BLaER1 treated with 17β-estradiol and CSF1 and Interleukin-3, amounts not matched to agents 10 nM and 100 nM (cell line): ENCODE results near the gene DAB1.
A peak's percentile ranks its signal among the peaks of the same experiment; 100 is the strongest.

Experiments used
- H3K27ac ChIP-seq, 11 experiments: shearing (Covaris generic); formaldehyde crosslinking; 2 replicates each; pipeline ENCODE4 v1.8.1; 2022
- H3K27me3 ChIP-seq, 11 experiments: shearing (Covaris generic); formaldehyde crosslinking; 2 replicates each; pipeline ENCODE4 v1.8.1; 2022
- H3K36me3 ChIP-seq, 11 experiments: shearing (Covaris generic); formaldehyde crosslinking; 2 replicates each; pipeline ENCODE4 v1.8.1; 2022
- H3K4me1 ChIP-seq, 10 experiments: shearing (Covaris generic); formaldehyde crosslinking; 2 replicates each; pipeline ENCODE4 v1.8.1; 2022
- H3K4me2 ChIP-seq, 11 experiments: shearing (Covaris generic); formaldehyde crosslinking; 2 replicates each; pipeline ENCODE4 v1.8.1; 2022
- H3K4me3 ChIP-seq, 10 experiments: shearing (Covaris generic); formaldehyde crosslinking; 2 replicates each; pipeline ENCODE4 v1.8.1; 2022
- H3K9ac ChIP-seq, 11 experiments: shearing (Covaris generic); formaldehyde crosslinking; 2 replicates each; pipeline ENCODE4 v1.8.1; 2022
- H3K9me3 ChIP-seq, 11 experiments: shearing (Covaris generic); formaldehyde crosslinking; replicated peaks in 1 of 11; 2 replicates each; pipeline ENCODE4 v1.8.1; 2022
- H4K20me1 ChIP-seq, 11 experiments: shearing (Covaris generic); formaldehyde crosslinking; 2 replicates each; pipeline ENCODE4 v1.8.1; 2022
- Cebpa-rat ChIP-seq, 11 experiments: shearing (Covaris generic); IDR thresholded peaks; 2 replicates each; pipeline ENCODE4 v1.8.1; 2022

The DAB1 gene

GRCh38 chr1:57270927-57271698 lies 152.7 kb downstream of the DAB1 start:
- TF ChIP-seq Cebpa-rat (IDR thresholded peaks at IDR 0.05): no peak
- Histone ChIP-seq H3K9me3 (peaks cover 0 to 6% (median 0%) of the 10 kb centered on the region in 11 experiments; a peak in 3 of 22 replicates), H4K20me1 (no peaks in the 10 kb centered on the region), H3K36me3 (no peaks in the 10 kb centered on the region), H3K4me2 (peak overlapping the region in 8 of 11 experiments; percentile 12 to 52 (median 42); a peak in 13 of 22 replicates), H3K4me1 (peaks cover 46 to 86% (median 60%) of the 10 kb centered on the region in 10 experiments), H3K27me3 (no peaks in the 10 kb centered on the region), H3K4me3 (no peak overlapping the region), H3K9ac (no peak overlapping the region), H3K27ac (peak overlapping the region in 6 of 11 experiments; percentile 13 to 31 (median 22); a peak in 3 of 22 replicates)

DNA sequence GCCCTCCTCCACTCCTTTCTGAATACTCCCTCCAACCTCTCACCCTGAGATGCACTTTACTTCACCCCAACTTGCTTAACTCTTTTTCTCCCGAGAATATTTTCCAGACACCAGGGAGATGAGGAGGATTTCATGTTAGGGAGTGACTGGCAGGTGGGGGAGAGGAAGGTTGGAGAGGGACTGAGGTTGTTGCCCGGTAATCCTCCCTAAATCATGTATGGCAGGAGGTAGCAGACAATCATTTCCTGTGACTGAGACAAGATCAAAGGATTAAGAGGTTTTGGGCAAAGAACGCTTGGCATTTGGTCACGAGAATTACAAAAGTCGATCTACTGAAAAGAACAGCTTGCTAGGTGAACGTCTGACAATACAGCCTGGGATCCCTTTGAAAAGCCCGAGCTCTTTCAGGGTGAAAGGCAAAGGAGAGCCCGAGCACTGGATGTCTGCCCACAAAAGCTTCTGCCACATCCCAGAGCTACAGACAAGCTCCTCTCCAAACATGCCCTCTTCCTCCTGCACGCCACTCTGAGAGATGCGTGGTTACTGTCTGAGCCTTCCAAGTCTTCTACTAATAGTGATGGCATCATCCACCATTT lies 154.1 kb downstream of the DAB1 start:
- H3K4me1 ChIP-seq: peaks cover 32 to 72% (median 50%) of the 10 kb centered on the region in 10 experiments
- H3K9me3 ChIP-seq: peaks cover 0 to 6% (median 0%) of the 10 kb centered on the region in 11 experiments; a peak in 3 of 22 replicates
- H3K27ac ChIP-seq: no peak overlapping the region
- no peak overlapping the region for H3K9ac ChIP-seq
- no peaks in the 10 kb centered on the region for H3K36me3 ChIP-seq
- peak overlapping the region in 9 of 11 experiments; percentile 10 to 49 (median 37); a peak in 14 of 22 replicates for H3K4me2 ChIP-seq
- no peaks in the 10 kb centered on the region for H3K27me3 ChIP-seq
- H4K20me1 ChIP-seq: no peaks in the 10 kb centered on the region
- no peak for TF ChIP-seq Cebpa-rat (IDR thresholded peaks at IDR 0.05)
- H3K4me3 ChIP-seq: no peak overlapping the region

DNA sequence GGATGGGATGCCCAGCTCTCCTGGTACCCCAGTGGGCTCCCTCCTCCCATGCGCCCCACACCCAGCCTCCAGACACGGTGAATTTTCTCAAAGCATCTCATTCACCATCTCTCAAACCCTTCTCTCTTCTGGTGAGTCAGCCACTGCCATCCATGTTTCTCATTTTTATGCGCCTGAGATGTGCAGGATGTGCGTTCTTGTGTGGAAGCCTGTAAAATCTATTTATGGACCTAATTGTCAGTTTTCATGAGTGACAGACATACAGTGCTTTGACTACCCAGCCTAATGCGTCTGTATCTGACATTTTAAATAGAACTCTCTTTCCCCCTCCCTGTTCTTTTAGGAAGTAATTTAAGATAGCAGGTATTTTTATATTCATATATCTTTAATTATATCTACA lies 158.8 kb downstream of the DAB1 start:
- no peak overlapping the region for H3K4me3 ChIP-seq
- H3K9me3 ChIP-seq: no peaks in the 10 kb centered on the region
- no peaks in the 10 kb centered on the region for H4K20me1 ChIP-seq
- peak overlapping the region in 2 of 11 experiments; percentile 17 to 18; a peak in 2 of 22 replicates for H3K4me2 ChIP-seq
- H3K36me3 ChIP-seq: no peaks in the 10 kb centered on the region
- no peak for TF ChIP-seq Cebpa-rat (IDR thresholded peaks at IDR 0.05)
- H3K27me3 ChIP-seq: no peaks in the 10 kb centered on the region
- H3K27ac ChIP-seq: no peak overlapping the region
- H3K9ac ChIP-seq: no peak overlapping the region
- peaks cover 14 to 31% (median 19%) of the 10 kb centered on the region in 10 experiments; a peak in 18 of 20 replicates for H3K4me1 ChIP-seq

DNA sequence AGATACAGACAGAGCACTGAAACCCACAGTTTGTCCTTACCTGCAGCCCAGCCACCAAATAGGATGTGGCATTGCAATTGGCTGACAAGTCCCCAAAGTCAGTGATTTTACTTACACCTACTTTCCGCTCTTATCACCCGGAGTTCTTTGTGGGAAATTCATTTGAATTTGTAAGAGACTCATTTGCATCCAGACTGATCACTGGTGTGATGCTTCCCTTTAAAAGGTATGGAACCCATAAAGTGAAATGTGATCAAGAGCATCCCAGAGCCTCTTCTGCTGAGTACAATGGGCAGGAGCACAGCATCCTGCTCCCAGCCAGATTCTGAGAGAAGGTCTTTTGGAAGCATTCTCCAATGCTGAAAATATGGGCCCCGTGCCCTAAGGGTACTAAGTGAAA lies 161.4 kb downstream of the DAB1 start:
- Histone ChIP-seq H3K9ac (no peak overlapping the region), H3K9me3 (peaks cover 0 to 4% (median 3%) of the 10 kb centered on the region in 11 experiments; a peak in 5 of 22 replicates), H3K4me3 (no peak overlapping the region), H3K36me3 (peaks cover 0 to 9% (median 0%) of the 10 kb centered on the region in 11 experiments; a peak in 1 of 22 replicates), H3K4me1 (peaks cover 4 to 24% (median 15%) of the 10 kb centered on the region in 10 experiments; a peak in 15 of 20 replicates), H4K20me1 (no peaks in the 10 kb centered on the region), H3K27ac (no peak overlapping the region), H3K4me2 (no peak overlapping the region), H3K27me3 (no peaks in the 10 kb centered on the region)
- no peak for TF ChIP-seq Cebpa-rat (IDR thresholded peaks at IDR 0.05)

- H3K27ac ChIP-seq: no peak overlapping the region
- peak overlapping the region in 4 of 11 experiments; percentile 12 to 46 (median 30); a peak in 4 of 22 replicates for H3K4me2 ChIP-seq
- peaks cover 0 to 8% (median 4%) of the 10 kb centered on the region in 11 experiments; a peak in 5 of 22 replicates for H3K9me3 ChIP-seq
- peaks cover 0 to 12% (median 3%) of the 10 kb centered on the region in 10 experiments; a peak in 7 of 20 replicates for H3K4me1 ChIP-seq
- H3K9ac ChIP-seq: no peak overlapping the region
- H4K20me1 ChIP-seq: no peaks in the 10 kb centered on the region
- H3K36me3 ChIP-seq: peaks cover 0 to 9% (median 0%) of the 10 kb centered on the region in 11 experiments; a peak in 1 of 22 replicates
- H3K27me3 ChIP-seq: no peaks in the 10 kb centered on the region
- no peak overlapping the region for H3K4me3 ChIP-seq
- no peak for TF ChIP-seq Cebpa-rat (IDR thresholded peaks at IDR 0.05)
These were observed 165.1 kb downstream of the DAB1 start for GRCh38 chr1:57258557-57259325.

DNA sequence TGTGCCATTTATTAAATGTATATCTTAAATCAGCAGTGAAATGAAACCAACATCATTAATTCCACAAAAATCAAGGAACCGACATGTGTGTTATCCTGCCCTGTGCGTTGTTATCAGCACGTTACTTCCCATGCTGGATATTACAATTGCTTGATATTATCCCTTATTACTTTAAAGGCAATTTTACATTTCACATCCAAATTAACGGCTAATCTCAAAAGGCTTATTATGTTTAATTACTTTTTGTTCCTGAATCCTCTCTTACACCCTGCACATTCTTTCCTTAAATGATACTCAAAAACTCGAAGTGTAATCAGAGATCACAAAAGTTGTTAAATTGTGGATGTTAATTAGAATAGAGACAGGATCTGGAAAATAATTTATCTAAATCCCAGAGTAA lies 167.9 kb downstream of the DAB1 start:
- H3K9me3 ChIP-seq: peaks cover 0 to 8% (median 4%) of the 10 kb centered on the region in 11 experiments; a peak in 5 of 22 replicates
- H3K4me3 ChIP-seq: no peak overlapping the region
- no peak overlapping the region for H3K4me2 ChIP-seq
- H3K4me1 ChIP-seq: peaks cover 0 to 12% (median 3%) of the 10 kb centered on the region in 10 experiments; a peak in 6 of 20 replicates
- H3K27ac ChIP-seq: no peak overlapping the region
- no peaks in the 10 kb centered on the region for H4K20me1 ChIP-seq
- peaks cover 0 to 9% (median 0%) of the 10 kb centered on the region in 11 experiments; a peak in 1 of 22 replicates for H3K36me3 ChIP-seq
- no peak for TF ChIP-seq Cebpa-rat (IDR thresholded peaks at IDR 0.05)
- H3K9ac ChIP-seq: no peak overlapping the region
- H3K27me3 ChIP-seq: no peaks in the 10 kb centered on the region

DNA sequence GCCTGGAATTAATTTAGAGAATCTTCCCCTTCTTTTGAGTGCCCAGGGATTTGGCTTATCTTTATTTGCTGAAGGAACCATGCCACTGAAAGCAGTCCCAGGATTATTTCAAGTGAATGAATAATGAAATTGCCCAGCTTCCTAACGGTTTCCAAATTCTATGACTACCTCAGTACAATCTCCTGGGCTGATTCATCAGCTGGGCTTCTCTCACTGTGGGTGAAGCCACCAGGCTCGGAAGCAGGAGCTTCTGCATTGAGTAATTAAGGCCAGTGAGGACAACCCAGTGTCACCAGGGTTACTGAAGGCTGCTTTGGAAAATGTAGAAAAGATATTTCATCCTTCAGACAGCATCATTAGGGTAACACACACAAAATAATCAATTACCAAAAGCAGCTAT lies 169.8 kb downstream of the DAB1 start:
- Histone ChIP-seq H3K4me3 (no peak overlapping the region), H3K9ac (no peak overlapping the region), H3K4me2 (no peak overlapping the region), H3K36me3 (peaks cover 0 to 9% (median 0%) of the 10 kb centered on the region in 11 experiments; a peak in 1 of 22 replicates), H3K27ac (no peak overlapping the region), H3K4me1 (peaks cover 0 to 5% (median under 1%) of the 10 kb centered on the region in 10 experiments; a peak in 5 of 20 replicates), H3K9me3 (peaks cover 0 to 8% (median 4%) of the 10 kb centered on the region in 11 experiments; a peak in 5 of 22 replicates), H4K20me1 (no peaks in the 10 kb centered on the region), H3K27me3 (no peaks in the 10 kb centered on the region)
- no peak for TF ChIP-seq Cebpa-rat (IDR thresholded peaks at IDR 0.05)

GRCh38 chr1:57252597-57253294 lies 171.1 kb downstream of the DAB1 start:
- H3K4me1 ChIP-seq: no peaks in the 10 kb centered on the region
- no peaks in the 10 kb centered on the region for H3K27me3 ChIP-seq
- no peak for TF ChIP-seq Cebpa-rat (IDR thresholded peaks at IDR 0.05)
- H3K36me3 ChIP-seq: peaks cover 0 to 2% (median 0%) of the 10 kb centered on the region in 11 experiments; a peak in 1 of 22 replicates
- no peak overlapping the region for H3K4me2 ChIP-seq
- no peaks in the 10 kb centered on the region for H4K20me1 ChIP-seq
- H3K27ac ChIP-seq: no peak overlapping the region
- no peak overlapping the region for H3K4me3 ChIP-seq
- H3K9ac ChIP-seq: no peak overlapping the region
- H3K9me3 ChIP-seq: peaks cover 0 to 8% (median 4%) of the 10 kb centered on the region in 11 experiments; a peak in 11 of 22 replicates
